Thoracic aorta (tissue), 2 donors: ENCODE results near the gene FAM120AOS. TPM values are rescaled to one million over a fixed set of nuclear protein-coding genes. Genes with fewer than 3 reads are reported as not detected.
A peak's percentile ranks its signal among the peaks of the same experiment; 100 is the strongest.

Source experiments
- ATAC-seq: fragments of 150-250 bp; one replicate; pipeline ENCODE4 v1.8.0; 2017; ENCODE audit warnings: low read depth; ENCODE audit not compliant: insufficient number of reproducible peaks, low FRiP score
- DNase-seq: peaks from one replicate; pipeline ENCODE4 v3.0.0-alpha.2; 2020; ENCODE audit warnings: low spot score
- H3K27ac ChIP-seq, 2 donors: fragments of 200-600 bp; sonication (generic); 1 replicate in 1 of 2; 2 replicates in 1 of 2; pipeline ENCODE4 v1.5.1; 2016; ENCODE audit warnings: mild to moderate bottlenecking in 2 of 2, moderate library complexity in 2 of 2
- H3K27me3 ChIP-seq: fragments of 200-600 bp; sonication (generic); replicated peaks from 2 replicates; pipeline ENCODE4 v1.6.0; 2016; ENCODE audit warnings: mild to moderate bottlenecking; ENCODE audit not compliant: insufficient read depth
- H3K36me3 ChIP-seq: fragments of 200-600 bp; sonication (generic); one replicate; pipeline ENCODE4 v1.5.1; 2016
- H3K4me1 ChIP-seq, 2 donors: fragments of 200-600 bp; sonication (generic); 1 replicate in 1 of 2; 2 replicates in 1 of 2; pipeline versions ENCODE4 v1.5.1 to v1.6.0; 2016; ENCODE audit warnings: low read depth in 2 of 2, mild to moderate bottlenecking in 1 of 2; ENCODE audit not compliant: control insufficient read depth in 1 of 2
- H3K4me3 ChIP-seq: fragments of 200-600 bp; sonication (generic); 2 replicates; pipeline ENCODE4 v1.5.1; 2016; ENCODE audit warnings: mild to moderate bottlenecking
- H3K9me3 ChIP-seq: fragments of 200-600 bp; sonication (generic); 2 replicates; pipeline ENCODE4 v1.5.1; 2016
- CTCF ChIP-seq: fragments of 200-600 bp; sonication (generic); IDR thresholded peaks from one replicate; pipeline ENCODE4 v1.5.1; 2019; ENCODE audit warnings: antibody characterized with exemption
- total RNA-seq, 2 donors: library from RNA; depleted of rRNA; stranded (reverse); fragments of >200 nt; gene quantifications; one replicate each; pipeline versions ENCODE4 v1.1.0 to v1.2.3, GENCODE V29; 2016

Gene FAM120AOS
- total RNA-seq, 2 donors from 2014 or later = 48.5 to 56.2 TPM

- no peak for DNase-seq
- TF ChIP-seq CTCF = no peak
- Histone ChIP-seq H3K27me3 (no peaks in the 10 kb centered on the region), H3K4me1 (peaks cover 43 to 69% of the 10 kb centered on the region in 2 donors), H3K4me3 (peak overlapping the region; percentile 24), H3K27ac (no peak overlapping the region), H3K9me3 (no peaks in the 10 kb centered on the region), H3K36me3 (no peaks in the 10 kb centered on the region)
- no peak for ATAC-seq
Observed at GRCh38 chr9:93468763-93469456, 15.5 kb upstream of the FAM120AOS start.

GRCh38 chr9:93467462-93467861 is 14.1 kb upstream of the FAM120AOS start:
- no peaks in the 10 kb centered on the region for H3K36me3 ChIP-seq
- no peaks in the 10 kb centered on the region for H3K9me3 ChIP-seq
- peaks cover 43 to 69% of the 10 kb centered on the region in 2 donors for H3K4me1 ChIP-seq
- DNase-seq = no peak
- no peak for ATAC-seq
- H3K4me3 ChIP-seq = no peak overlapping the region
- H3K27ac ChIP-seq = no peak overlapping the region
- H3K27me3 ChIP-seq = no peaks in the 10 kb centered on the region
- TF ChIP-seq CTCF = no peak

GRCh38 chr9:93467062-93467416 is 13.7 kb upstream of the FAM120AOS start:
- Histone ChIP-seq H3K27me3 (no peaks in the 10 kb centered on the region), H3K9me3 (no peaks in the 10 kb centered on the region), H3K36me3 (no peaks in the 10 kb centered on the region), H3K4me1 (peaks cover 43 to 69% of the 10 kb centered on the region in 2 donors), H3K27ac (no peak overlapping the region), H3K4me3 (no peak overlapping the region)
- no peak for TF ChIP-seq CTCF
- no peak for ATAC-seq
- no peak for DNase-seq

- DNase-seq (no peak), ATAC-seq (no peak)
- no peak overlapping the region for H3K4me3 ChIP-seq
- H3K27ac ChIP-seq = no peak overlapping the region
- no peaks in the 10 kb centered on the region for H3K27me3 ChIP-seq
- no peaks in the 10 kb centered on the region for H3K9me3 ChIP-seq
- no peak for TF ChIP-seq CTCF
- H3K36me3 ChIP-seq = no peaks in the 10 kb centered on the region
- H3K4me1 ChIP-seq = peaks cover 43 to 69% of the 10 kb centered on the region in 2 donors
Observed at GRCh38 chr9:93466416-93467061, 13.2 kb upstream of the FAM120AOS start.

GRCh38 chr9:93465855-93466254 is 12.5 kb upstream of the FAM120AOS start:
- no peak for TF ChIP-seq CTCF
- no peak for DNase-seq
- H3K9me3 ChIP-seq = no peaks in the 10 kb centered on the region
- no peak overlapping the region for H3K27ac ChIP-seq
- no peak for ATAC-seq
- no peak overlapping the region for H3K4me3 ChIP-seq
- H3K4me1 ChIP-seq = peaks cover 43 to 62% of the 10 kb centered on the region in 2 donors
- H3K27me3 ChIP-seq = no peaks in the 10 kb centered on the region
- H3K36me3 ChIP-seq = no peaks in the 10 kb centered on the region
